GM19043 (cell line): ENCODE results near the gene KCNB1.

ENCODE experiments used
- ATAC-seq: cut with Tn5 transposase; IDR thresholded peaks from one replicate; pipeline ENCODE4 v1.9.1; 2021; ENCODE audit warnings: low read depth; ENCODE audit not compliant: unreplicated experiment

Gene KCNB1

GRCh38 chr20:49503176-49503575 is 20.7 kb upstream of the KCNB1 start:
- ATAC-seq = no peak

DNA sequence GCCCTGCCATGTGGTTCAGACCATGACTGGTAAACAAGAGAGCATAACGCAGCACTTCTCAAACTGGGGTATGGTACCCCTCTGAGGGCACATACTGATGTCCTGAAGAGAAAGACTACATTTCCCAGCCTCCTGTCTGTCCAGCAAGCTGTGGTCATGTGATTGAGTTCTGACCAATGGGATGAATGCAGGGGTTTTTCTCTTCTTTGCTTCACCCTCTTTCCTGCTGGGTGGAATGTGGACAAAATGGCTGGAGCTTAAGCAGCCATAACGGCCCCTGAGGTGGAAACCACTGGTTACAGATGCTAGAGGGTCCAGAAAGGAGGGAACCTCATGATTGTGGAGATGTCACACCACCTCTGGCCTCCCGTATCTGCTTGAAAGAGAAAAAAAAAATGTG is 19.4 kb upstream of the KCNB1 start:
- ATAC-seq = no peak

GRCh38 chr20:49497398-49497669 is 14.9 kb upstream of the KCNB1 start:
- no peak for ATAC-seq

- ATAC-seq = no peak
These were observed 14.3 kb upstream of the KCNB1 start for GRCh38 chr20:49496553-49497397.

- no peak for ATAC-seq
These were observed 13.6 kb upstream of the KCNB1 start for GRCh38 chr20:49496043-49496442.

- ATAC-seq = no peak
These were observed 8.2 kb upstream of the KCNB1 start for GRCh38 chr20:49490689-49491088.

DNA sequence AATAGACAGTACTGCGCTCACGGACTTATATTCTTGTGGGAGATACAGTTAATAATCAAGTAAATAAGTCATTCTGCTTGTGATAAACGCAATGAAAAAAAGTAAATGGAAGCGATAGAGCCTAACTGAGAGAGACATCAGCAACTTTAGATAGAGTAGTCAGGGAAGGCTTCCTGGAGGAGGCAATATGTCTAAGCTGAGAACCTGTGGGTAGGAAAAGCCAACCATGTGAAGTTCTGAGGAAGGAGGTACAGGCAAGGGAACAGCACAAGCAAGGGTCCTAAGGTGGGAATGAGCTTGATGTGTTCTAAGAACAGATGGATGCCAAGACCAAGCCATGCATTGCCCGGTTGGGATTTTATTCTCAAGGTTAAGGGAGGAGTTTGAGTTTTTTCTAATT is 7.2 kb upstream of the KCNB1 start:
- ATAC-seq = no peak

GRCh38 chr20:49486064-49486463 is 3.6 kb upstream of the KCNB1 start:
- no peak for ATAC-seq

DNA sequence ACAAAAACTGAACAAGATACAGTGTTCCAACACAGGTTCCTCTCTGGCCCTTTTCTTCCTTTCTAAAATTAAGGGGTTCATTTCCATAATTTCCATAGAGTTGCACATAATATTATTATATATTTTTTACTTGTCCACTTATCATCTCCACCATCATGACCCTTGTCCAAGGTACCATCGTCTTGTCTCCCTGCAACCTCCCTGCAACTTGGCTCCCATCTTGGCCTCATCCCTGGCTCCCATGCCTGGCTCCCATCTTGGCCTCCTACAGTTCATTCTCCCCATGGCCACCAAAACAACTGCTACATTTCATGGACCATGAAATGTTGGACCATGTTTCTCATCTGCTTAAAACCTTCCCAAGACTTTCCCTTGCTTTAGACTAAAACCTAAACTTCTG is 3.1 kb upstream of the KCNB1 start:
- no peak for ATAC-seq

DNA sequence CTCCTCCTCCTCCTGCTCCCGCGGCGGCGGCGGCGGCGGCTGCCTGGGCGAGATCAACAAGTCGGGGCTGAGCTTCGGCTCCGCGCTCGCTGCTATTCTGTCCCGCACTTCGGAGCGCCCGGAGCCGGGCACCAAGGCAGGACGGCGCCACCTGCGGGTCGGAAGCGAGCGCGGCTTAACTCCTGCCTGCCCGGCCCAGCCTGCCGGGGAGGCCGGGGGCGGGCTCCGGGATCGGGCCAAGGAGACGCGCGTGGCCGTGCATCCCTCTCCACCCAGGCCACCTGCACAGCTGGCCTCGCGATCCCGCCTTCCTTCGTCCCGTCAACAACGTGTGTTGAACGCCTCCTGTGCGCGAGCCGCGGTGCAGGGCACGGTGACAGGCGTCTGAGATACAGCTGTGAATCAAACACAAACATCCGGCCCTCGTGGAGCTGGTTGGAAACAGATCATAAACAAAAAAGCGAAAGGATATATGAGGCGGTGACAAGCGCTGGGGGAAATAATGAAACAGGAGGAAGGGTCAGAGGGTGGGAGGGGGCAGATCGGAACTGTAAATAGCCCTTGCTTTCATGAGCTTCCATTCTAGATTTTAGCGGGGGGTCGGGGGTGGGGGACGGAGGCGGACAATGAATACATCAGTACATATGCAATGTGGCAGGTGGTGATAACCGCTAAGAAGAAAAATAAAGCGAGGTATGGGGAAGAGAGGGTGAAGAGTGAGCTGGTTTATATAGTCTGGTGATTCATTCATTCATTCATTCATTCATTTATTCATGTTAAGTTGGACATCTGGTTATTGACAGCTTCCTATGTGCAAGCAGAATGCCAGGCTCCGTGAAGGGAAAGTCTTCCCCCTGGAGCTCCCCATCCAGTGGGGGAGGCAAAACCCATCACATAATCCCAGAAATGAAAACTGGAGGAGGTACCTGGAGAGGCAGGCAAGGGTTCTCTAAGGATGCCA is 2.0 kb upstream of the KCNB1 start:
- ATAC-seq = no peak

DNA sequence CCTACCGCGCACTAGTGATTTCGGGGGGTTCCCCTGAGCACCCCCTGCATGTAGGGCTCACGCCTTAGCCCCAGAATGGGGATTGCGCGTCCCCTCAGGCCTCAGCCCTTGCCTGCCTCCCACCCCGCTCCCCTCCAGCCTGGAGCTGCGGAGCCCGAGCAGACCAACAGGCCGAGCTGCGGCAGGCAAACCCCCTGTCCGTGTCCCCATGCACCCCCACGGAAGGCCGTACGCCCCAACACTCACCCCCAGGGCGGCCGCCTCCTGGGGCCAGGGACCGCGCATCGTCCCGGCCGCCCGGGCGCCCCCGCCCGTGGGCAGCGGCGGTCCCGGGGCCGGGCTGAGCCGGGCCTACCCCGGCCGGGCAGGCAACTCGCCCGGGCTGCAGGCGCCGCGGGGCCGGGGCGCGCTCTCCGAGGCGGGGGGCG is 1.2 kb upstream of the KCNB1 start:
- no peak for ATAC-seq

DNA sequence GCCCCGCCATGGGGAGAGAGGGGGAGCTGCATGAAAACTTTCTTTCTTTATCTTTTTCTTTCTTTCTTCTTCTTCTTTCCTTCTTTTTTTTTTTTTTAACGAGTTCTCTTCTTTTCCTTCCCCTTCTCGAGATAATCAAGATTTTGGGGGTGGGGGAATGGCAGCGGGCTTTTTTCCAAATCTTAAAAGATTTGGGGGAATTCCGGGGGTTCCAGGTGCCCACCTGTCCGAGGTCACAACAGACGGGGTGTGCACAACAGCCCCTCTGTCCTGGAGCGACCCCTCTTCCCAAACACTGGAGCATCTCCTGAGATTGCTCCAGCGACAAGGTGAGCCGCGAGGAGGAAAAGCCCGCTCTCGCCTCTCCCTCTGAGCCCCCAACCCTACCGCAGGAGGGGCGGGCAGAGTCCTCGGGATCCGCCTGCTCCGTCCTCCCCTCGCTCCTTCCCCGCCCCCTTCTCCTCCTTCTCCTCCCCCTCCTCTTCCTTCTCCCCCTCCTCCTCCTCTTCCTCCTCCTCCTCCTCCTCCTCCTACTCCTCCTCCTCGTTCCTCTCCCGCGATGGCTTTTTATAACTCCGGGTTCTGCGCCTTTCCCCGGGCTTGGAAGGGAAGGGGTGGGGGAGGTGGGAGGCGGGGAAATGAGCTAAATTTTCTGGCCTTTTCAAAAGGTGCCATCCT is 689 bp upstream of the KCNB1 start:
- no peak for ATAC-seq

DNA sequence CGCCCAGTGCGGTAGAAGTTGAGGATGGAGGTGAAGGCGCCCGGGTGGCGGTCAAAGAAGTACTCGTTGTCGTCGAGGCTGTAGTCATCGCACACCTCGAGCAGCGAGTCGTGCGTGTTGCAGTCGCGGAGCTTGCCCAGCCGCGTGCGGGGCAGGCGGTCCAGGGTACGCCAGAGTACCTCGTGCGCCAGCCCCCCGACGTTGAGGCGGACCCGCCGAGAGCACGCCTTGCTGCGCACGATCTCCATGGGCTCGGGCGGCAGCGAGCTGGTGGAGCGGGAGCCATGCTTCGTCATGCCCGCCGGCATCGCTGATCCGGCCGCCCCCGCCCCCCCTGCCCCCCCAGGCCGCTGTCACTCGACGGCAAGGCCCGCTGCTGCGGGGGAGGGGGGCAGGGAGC is 295 bp downstream of the KCNB1 start:
- ATAC-seq = no peak

- ATAC-seq = no peak
These were observed 1.4 kb downstream of the KCNB1 start for GRCh38 chr20:49481116-49481515.

- ATAC-seq = no peak
These were observed 2.2 kb downstream of the KCNB1 start for GRCh38 chr20:49480236-49480635.

- ATAC-seq = no peak
These were observed 2.7 kb downstream of the KCNB1 start for GRCh38 chr20:49479785-49480184.

GRCh38 chr20:49478754-49479689 is 3.4 kb downstream of the KCNB1 start:
- ATAC-seq = no peak

DNA sequence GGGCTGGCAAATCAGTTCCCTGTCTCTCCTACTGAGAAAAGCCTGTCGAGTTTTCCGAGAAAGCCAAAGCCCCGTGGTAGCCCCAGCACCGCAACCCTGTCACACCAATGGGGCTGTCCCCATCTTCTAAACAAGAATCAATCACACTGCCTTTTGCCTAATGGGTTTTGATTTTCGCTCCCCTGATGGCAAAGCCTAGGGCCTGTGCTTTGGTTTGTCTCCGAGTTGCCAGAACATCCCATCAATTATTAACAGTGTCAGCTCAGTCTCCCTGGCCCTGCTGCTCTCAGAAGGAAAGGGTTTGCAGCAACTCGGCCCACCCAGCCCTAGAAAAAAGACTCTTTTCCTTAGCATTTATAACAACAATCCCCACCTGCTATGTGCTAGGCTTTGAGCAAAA is 4.2 kb downstream of the KCNB1 start:
- no peak for ATAC-seq

GRCh38 chr20:49477200-49477599 is 5.3 kb downstream of the KCNB1 start:
- no peak for ATAC-seq

DNA sequence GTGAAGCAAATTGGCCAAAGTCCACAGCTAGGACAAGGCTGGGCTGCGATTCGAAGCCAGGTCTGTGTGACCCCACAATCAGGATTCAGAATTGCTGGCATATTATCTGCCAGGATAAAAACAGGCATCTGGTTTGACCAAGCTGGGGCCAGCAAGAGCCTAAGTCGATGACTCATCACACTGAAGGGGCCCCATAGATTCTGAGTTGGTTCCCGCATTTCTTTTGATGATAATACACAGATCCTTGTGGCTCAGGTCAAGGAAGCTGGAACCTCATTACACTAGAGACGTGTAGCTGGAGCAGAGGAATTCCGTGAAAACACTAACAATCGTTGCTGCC is 6.5 kb downstream of the KCNB1 start:
- ATAC-seq = no peak
